ENCODE measurements around the gene NUDC. TPM values are rescaled to one million over a fixed set of nuclear protein-coding genes. Genes with fewer than 3 reads are reported as not detected.
A peak's percentile ranks its signal among the peaks of the same experiment; 100 is the strongest.

The NUDC gene
- total and polyA plus RNA-seq, 2 of the 13 experiments (the other 11 are each of a cell fraction or from before 2014, with no cell fraction given) = 34.7 to 104 TPM

DNA sequence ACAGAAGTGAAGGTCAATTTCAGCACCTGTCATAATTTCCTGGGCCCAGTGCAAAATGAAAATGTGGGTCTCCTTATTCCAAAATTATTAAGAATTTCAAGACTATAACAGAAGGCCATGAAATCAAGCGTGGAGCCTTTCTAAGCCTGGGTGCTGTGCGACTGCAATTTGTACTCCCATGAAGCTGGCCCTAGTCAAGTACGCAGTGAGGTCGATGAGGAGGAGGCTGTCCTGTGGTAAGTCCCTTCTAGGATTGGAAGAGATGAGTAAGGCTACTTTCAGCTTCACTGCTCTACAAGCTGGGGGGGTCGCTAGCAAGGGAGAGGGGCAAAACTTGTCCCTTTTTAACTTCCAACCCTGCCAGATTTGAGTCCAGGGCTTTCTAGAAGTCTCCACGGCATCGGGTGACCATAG, 410 bp upstream of the NUDC start (continued):
- TF ChIP-seq, protein P1, sequence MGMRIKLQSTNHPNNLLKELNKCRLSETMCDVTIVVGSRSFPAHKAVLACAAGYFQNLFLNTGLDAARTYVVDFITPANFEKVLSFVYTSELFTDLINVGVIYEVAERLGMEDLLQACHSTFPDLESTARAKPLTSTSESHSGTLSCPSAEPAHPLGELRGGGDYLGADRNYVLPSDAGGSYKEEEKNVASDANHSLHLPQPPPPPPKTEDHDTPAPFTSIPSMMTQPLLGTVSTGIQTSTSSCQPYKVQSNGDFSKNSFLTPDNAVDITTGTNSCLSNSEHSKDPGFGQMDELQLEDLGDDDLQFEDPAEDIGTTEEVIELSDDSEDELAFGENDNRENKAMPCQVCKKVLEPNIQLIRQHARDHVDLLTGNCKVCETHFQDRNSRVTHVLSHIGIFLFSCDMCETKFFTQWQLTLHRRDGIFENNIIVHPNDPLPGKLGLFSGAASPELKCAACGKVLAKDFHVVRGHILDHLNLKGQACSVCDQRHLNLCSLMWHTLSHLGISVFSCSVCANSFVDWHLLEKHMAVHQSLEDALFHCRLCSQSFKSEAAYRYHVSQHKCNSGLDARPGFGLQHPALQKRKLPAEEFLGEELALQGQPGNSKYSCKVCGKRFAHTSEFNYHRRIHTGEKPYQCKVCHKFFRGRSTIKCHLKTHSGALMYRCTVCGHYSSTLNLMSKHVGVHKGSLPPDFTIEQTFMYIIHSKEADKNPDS (CRISPR knock-in tag; IDR thresholded peaks at IDR 0.05) = no peak
- TF ChIP-seq, protein P2, sequence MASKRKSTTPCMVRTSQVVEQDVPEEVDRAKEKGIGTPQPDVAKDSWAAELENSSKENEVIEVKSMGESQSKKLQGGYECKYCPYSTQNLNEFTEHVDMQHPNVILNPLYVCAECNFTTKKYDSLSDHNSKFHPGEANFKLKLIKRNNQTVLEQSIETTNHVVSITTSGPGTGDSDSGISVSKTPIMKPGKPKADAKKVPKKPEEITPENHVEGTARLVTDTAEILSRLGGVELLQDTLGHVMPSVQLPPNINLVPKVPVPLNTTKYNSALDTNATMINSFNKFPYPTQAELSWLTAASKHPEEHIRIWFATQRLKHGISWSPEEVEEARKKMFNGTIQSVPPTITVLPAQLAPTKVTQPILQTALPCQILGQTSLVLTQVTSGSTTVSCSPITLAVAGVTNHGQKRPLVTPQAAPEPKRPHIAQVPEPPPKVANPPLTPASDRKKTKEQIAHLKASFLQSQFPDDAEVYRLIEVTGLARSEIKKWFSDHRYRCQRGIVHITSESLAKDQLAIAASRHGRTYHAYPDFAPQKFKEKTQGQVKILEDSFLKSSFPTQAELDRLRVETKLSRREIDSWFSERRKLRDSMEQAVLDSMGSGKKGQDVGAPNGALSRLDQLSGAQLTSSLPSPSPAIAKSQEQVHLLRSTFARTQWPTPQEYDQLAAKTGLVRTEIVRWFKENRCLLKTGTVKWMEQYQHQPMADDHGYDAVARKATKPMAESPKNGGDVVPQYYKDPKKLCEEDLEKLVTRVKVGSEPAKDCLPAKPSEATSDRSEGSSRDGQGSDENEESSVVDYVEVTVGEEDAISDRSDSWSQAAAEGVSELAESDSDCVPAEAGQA (IDR thresholded peaks at IDR 0.05; ENCODE audit: low read depth) = no peak
- TF ChIP-seq, protein P2 (CRISPR knock-in tag; IDR thresholded peaks at IDR 0.05; ENCODE audit: borderline replicate concordance) = no peak
- TF ChIP-seq, protein P3, sequence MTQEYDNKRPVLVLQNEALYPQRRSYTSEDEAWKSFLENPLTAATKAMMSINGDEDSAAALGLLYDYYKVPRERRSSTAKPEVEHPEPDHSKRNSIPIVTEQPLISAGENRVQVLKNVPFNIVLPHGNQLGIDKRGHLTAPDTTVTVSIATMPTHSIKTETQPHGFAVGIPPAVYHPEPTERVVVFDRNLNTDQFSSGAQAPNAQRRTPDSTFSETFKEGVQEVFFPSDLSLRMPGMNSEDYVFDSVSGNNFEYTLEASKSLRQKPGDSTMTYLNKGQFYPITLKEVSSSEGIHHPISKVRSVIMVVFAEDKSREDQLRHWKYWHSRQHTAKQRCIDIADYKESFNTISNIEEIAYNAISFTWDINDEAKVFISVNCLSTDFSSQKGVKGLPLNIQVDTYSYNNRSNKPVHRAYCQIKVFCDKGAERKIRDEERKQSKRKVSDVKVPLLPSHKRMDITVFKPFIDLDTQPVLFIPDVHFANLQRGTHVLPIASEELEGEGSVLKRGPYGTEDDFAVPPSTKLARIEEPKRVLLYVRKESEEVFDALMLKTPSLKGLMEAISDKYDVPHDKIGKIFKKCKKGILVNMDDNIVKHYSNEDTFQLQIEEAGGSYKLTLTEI (CRISPR knock-in tag; conservative IDR thresholded peaks at IDR 0.05) = no peak
- no peak for TF ChIP-seq ZNF207 (IDR thresholded peaks at IDR 0.05; ENCODE audit: borderline replicate concordance)
- no peak for TF ChIP-seq ZNF564 (CRISPR knock-in tag; IDR thresholded peaks at IDR 0.05)
- no peak for TF ChIP-seq HNF4G (IDR thresholded peaks at IDR 0.05; ENCODE audit: borderline replicate concordance, low read depth, low read length)
- TF ChIP-seq HNF4G (CRISPR knock-in tag; IDR thresholded peaks at IDR 0.05; ENCODE audit: borderline replicate concordance, low read depth) = no peak
- 0 out of 2 replicates have a peak, but pooled peaks have one; percentile 17 for TF ChIP-seq MEF2D (CRISPR knock-in tag; IDR thresholded peaks at IDR 0.05)
- TF ChIP-seq DNMT1 (CRISPR knock-in tag; IDR thresholded peaks at IDR 0.05) = no peak
- no peak for TF ChIP-seq DMAP1 (CRISPR knock-in tag; IDR thresholded peaks at IDR 0.05)
- TF ChIP-seq, protein P4, sequence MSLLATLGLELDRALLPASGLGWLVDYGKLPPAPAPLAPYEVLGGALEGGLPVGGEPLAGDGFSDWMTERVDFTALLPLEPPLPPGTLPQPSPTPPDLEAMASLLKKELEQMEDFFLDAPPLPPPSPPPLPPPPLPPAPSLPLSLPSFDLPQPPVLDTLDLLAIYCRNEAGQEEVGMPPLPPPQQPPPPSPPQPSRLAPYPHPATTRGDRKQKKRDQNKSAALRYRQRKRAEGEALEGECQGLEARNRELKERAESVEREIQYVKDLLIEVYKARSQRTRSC (CRISPR knock-in tag; IDR thresholded peaks at IDR 0.05; ENCODE audit: low read depth) = no peak
- TF ChIP-seq ASH2L (IDR thresholded peaks at IDR 0.05; ENCODE audit: insufficient read length, low read depth, low read length) = no peak
- no peak for TF ChIP-seq ZNF24 (IDR thresholded peaks at IDR 0.05)
- TF ChIP-seq ZNF839 (CRISPR knock-in tag; IDR thresholded peaks at IDR 0.05; ENCODE audit: borderline replicate concordance) = no peak
- no peak for TF ChIP-seq HDAC1 (CRISPR knock-in tag; IDR thresholded peaks at IDR 0.05)
- TF ChIP-seq SMAD3 (CRISPR knock-in tag; IDR thresholded peaks at IDR 0.05) = no peak
- peak; percentile 33; the same call in 1 of the 2 replicates for TF ChIP-seq TMF1 (CRISPR knock-in tag; IDR thresholded peaks at IDR 0.05; ENCODE audit: low read depth)
- TF ChIP-seq ZEB1 (IDR thresholded peaks at IDR 0.05; ENCODE audit: insufficient replicate concordance, low read depth) = no peak
- no peak for TF ChIP-seq CBFB (CRISPR knock-in tag; IDR thresholded peaks at IDR 0.05)
- no peak for TF ChIP-seq ZNF879 (CRISPR knock-in tag; IDR thresholded peaks at IDR 0.05)
- no peak for TF ChIP-seq ZNF782 (CRISPR knock-in tag; IDR thresholded peaks at IDR 0.05; ENCODE audit: borderline replicate concordance)

All from HepG2 (cell line).